Liver (tissue), 9 donors: ENCODE results near the gene ADAM10. TPM values are rescaled to one million over a fixed set of nuclear protein-coding genes. Genes with fewer than 3 reads are reported as not detected.

ENCODE experiments used
- DNase-seq: peaks from one replicate; pipeline ENCODE4 v3.0.0-alpha.2; 2017; ENCODE audit warnings: low spot score
- H3K27ac ChIP-seq, 2 donors: one replicate each; pipeline ENCODE4 v1.7.0; 2013; ENCODE audit warnings: inconsistent platforms in 2 of 2, low read length in 2 of 2, control low read depth in 1 of 2, low read depth in 1 of 2, mild to moderate bottlenecking in 1 of 2
- H3K27me3 ChIP-seq, 4 donors: one replicate each; pipeline versions ENCODE4 v1.6.1 to v1.7.0; 2013; ENCODE audit warnings: low read length in 3 of 4, inconsistent platforms in 1 of 4, mild to moderate bottlenecking in 1 of 4, moderate library complexity in 1 of 4; ENCODE audit not compliant: control insufficient read depth in 4 of 4, insufficient read depth in 4 of 4
- H3K36me3 ChIP-seq, 4 donors: one replicate each; pipeline versions ENCODE4 v1.6.1 to v1.7.0; 2013; ENCODE audit warnings: low read length in 3 of 4, mild to moderate bottlenecking in 3 of 4, low read depth in 1 of 4, moderate library complexity in 1 of 4; ENCODE audit not compliant: control insufficient read depth in 4 of 4, insufficient read depth in 3 of 4
- H3K4me1 ChIP-seq, 4 donors: one replicate each; pipeline versions ENCODE4 v1.6.1 to v1.7.0; 2013; ENCODE audit warnings: low read length in 3 of 4, mild to moderate bottlenecking in 3 of 4, moderate library complexity in 1 of 4; ENCODE audit not compliant: control insufficient read depth in 4 of 4, insufficient read depth in 4 of 4
- H3K4me3 ChIP-seq, 3 donors: one replicate each; pipeline versions ENCODE4 v1.6.1 to v1.7.0; 2013; ENCODE audit warnings: low read length in 3 of 3, control low read depth in 1 of 3, low read depth in 1 of 3, mild to moderate bottlenecking in 1 of 3
- H3K9ac ChIP-seq, 2 donors: one replicate each; pipeline ENCODE4 v1.7.0; 2013; ENCODE audit warnings: low read length in 2 of 2, mild to moderate bottlenecking in 2 of 2, moderate library complexity in 2 of 2, control low read depth in 1 of 2, low read depth in 1 of 2
- H3K9me3 ChIP-seq, 4 donors: one replicate each; pipeline versions ENCODE4 v1.6.1 to v1.7.0; 2013; ENCODE audit warnings: low read length in 3 of 4; ENCODE audit not compliant: control insufficient read depth in 4 of 4
- ATF3 ChIP-seq: IDR thresholded peaks from 2 replicates; pipeline ENCODE4 v1.6.1; 2016; ENCODE audit warnings: antibody characterized with exemption
- EGR1 ChIP-seq, 2 donors: IDR thresholded peaks; 2 replicates each; pipeline ENCODE4 v1.6.1; 2016 to 2018; ENCODE audit warnings: antibody characterized with exemption in 2 of 2, low read depth in 2 of 2
- FOXA2 ChIP-seq: IDR thresholded peaks from 2 replicates; pipeline ENCODE4 v1.6.1; 2016; ENCODE audit warnings: antibody characterized with exemption
- GABPA ChIP-seq, 2 donors: IDR thresholded peaks in 1 of 2; conservative IDR thresholded peaks in 1 of 2; 2 replicates each; pipeline ENCODE4 v1.6.1; 2016; ENCODE audit warnings: antibody characterized with exemption in 2 of 2, mild to moderate bottlenecking in 1 of 2, moderate library complexity in 1 of 2
- HNF4A ChIP-seq, 2 donors: conservative IDR thresholded peaks; 2 replicates each; pipeline ENCODE4 v1.6.1; 2016; ENCODE audit warnings: antibody characterized with exemption in 2 of 2, mild to moderate bottlenecking in 2 of 2
- HNF4G ChIP-seq: IDR thresholded peaks from 2 replicates; pipeline ENCODE4 v1.6.1; 2016; ENCODE audit warnings: antibody characterized with exemption
- JUND ChIP-seq, 2 donors: IDR thresholded peaks; 2 replicates each; pipeline ENCODE4 v1.6.1; 2016; ENCODE audit warnings: antibody characterized with exemption in 2 of 2
- NR2F2 ChIP-seq: IDR thresholded peaks from 2 replicates; pipeline ENCODE4 v1.6.1; 2016; ENCODE audit warnings: antibody characterized with exemption
- RAD21 ChIP-seq, 2 donors: IDR thresholded peaks; 2 replicates each; pipeline ENCODE4 v1.6.1; 2016; ENCODE audit warnings: antibody characterized with exemption in 2 of 2, mild to moderate bottlenecking in 2 of 2
- REST ChIP-seq: IDR thresholded peaks from 2 replicates; pipeline ENCODE4 v1.6.1; 2016; ENCODE audit warnings: antibody characterized with exemption, mild to moderate bottlenecking
- RXRA ChIP-seq, 2 donors: IDR thresholded peaks; 2 replicates each; pipeline ENCODE4 v1.6.1; 2017 to 2018; ENCODE audit warnings: antibody characterized with exemption in 2 of 2, mild to moderate bottlenecking in 1 of 2
- SP1 ChIP-seq: IDR thresholded peaks from 2 replicates; pipeline ENCODE4 v1.6.1; 2018; ENCODE audit warnings: antibody characterized with exemption, mild to moderate bottlenecking
- TAF1 ChIP-seq: conservative IDR thresholded peaks from 2 replicates; pipeline ENCODE4 v1.6.1; 2016; ENCODE audit warnings: antibody characterized with exemption, mild to moderate bottlenecking
- YY1 ChIP-seq: IDR thresholded peaks from 2 replicates; pipeline ENCODE4 v1.6.1; 2016; ENCODE audit warnings: antibody characterized with exemption, mild to moderate bottlenecking
- ZBTB33 ChIP-seq: IDR thresholded peaks from 2 replicates; pipeline ENCODE4 v1.6.1; 2016; ENCODE audit warnings: antibody characterized with exemption
- WGBS: extraction: QIAGEN DNeasy Blood & Tissue Kit; methylation state at CpG from one replicate; pipeline ENCODE4 v1.1.7; 2013; 5-methylcytosine and 5-hydroxymethylcytosine counted together
- polyA plus RNA-seq, 2 donors: library from polyadenylated mRNA; stranded (reverse) in 1 of 2; unstranded in 1 of 2; fragments of 200-250 nt in 1 of 2; fragments of >200 nt in 1 of 2; fragmentation: Nextera tagmentation in 1 of 2; extraction: Ambion mirVana in 1 of 2; gene quantifications; one replicate each; pipeline versions ENCODE4 v1.2.1 to v1.2.3, GENCODE V29; 2013 to 2015
- total RNA-seq, 2 donors: library from RNA; depleted of rRNA; stranded (reverse); fragments of >200 nt; gene quantifications; one replicate each; pipeline ENCODE4 v1.2.3, GENCODE V29; 2014
- TF ChIP-seq, protein P1 (sequence below): IDR thresholded peaks from 2 replicates; pipeline ENCODE4 v1.6.1; 2016; ENCODE audit warnings: antibody characterized with exemption
- donor health status: healthy.
- donor health status: healthy.
- donor health status: healthy.
- donor health status: healthy.
- donor health status: healthy.

Gene ADAM10
- total and polyA plus RNA-seq, 4 donors: 12.6 to 55.6 (median 34.6) TPM

DNA sequence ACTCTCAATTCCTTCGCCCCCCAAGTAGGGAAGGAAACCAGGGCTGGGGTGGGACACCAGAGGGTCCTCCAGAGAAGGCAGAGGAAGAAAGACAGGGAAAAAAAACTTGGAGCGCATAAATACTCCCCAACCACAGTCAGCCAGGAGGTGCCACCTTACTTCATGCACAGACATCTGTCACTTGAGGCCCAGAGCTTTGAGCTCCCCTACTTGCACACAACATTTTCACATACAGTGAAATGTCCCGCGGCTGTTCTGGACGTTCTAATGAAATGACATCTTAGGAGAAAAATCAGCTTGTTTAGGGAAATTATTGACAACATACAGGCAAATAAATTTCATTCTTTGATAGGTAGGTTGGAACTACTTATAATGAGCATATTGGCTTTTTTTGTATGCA is 204.8 kb downstream of the ADAM10 start:
- 96% methylated on average over 5 of the region's 5 CpGs for WGBS
- H3K4me1 ChIP-seq: peaks cover 0 to 12% (median 8%) of the 10 kb centered on the region in 4 donors
- no peak overlapping the region for H3K27ac ChIP-seq
- no peak overlapping the region for H3K4me3 ChIP-seq
- no peak for DNase-seq
- H3K9me3 ChIP-seq: no peaks in the 10 kb centered on the region
- TF ChIP-seq TAF1 (no peak), NR2F2 (no peak), HNF4A (conservative IDR thresholded peaks at IDR 0.05) (no peak), HNF4G (no peak), RAD21 (IDR thresholded peaks at IDR 0.05) (no peak), JUND (IDR thresholded peaks at IDR 0.05) (no peak), RXRA (IDR thresholded peaks at IDR 0.05) (no peak), EGR1 (IDR thresholded peaks at IDR 0.05; ENCODE audit: low read depth in 2 of 2) (no peak), SP1 (no peak), YY1 (no peak)
- TF ChIP-seq, protein P1, sequence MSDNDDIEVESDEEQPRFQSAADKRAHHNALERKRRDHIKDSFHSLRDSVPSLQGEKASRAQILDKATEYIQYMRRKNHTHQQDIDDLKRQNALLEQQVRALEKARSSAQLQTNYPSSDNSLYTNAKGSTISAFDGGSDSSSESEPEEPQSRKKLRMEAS: no peak
- H3K27me3 ChIP-seq: no peaks in the 10 kb centered on the region
- peaks cover 3 to 32% (median 16%) of the 10 kb centered on the region in 4 donors for H3K36me3 ChIP-seq
- no peak overlapping the region for H3K9ac ChIP-seq

DNA sequence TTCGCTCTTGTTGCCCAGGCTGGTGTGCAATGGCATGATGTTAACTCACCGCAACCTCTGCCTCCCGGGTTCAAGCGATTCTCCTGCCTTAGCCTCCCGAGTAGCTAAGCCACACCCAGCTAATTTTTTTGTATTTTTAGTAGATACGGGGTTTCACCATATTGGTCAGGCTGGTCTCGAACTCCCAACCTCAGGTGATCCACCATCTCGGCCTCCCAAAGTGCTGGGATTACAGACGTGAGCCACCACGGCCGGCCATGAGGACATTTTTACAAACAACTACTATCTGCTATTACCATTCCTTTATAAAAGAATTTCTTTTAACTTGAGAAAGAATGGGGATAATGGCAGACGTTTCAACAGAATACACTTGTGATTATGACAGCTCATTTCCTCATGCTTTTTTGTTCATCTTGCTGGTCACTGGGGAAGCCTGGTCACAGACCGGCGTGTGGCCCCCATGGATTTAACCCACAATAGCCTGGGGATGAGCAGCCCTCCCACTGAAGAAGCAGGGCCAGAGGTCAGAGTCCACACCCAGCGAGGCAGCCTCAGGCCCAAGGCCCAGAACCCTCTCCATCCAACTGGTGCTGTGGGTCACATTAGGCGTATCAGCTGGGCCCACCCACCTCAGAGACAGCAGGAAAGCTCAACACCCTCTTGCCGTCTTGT is 205.7 kb downstream of the ADAM10 start:
- 92% methylated on average over 17 of the region's 17 CpGs for WGBS
- Histone ChIP-seq H3K9ac (no peak overlapping the region), H3K36me3 (peaks cover 3 to 28% (median 12%) of the 10 kb centered on the region in 4 donors), H3K4me1 (peaks cover 0 to 12% (median 8%) of the 10 kb centered on the region in 4 donors), H3K27me3 (no peaks in the 10 kb centered on the region), H3K27ac (no peak overlapping the region), H3K4me3 (no peak overlapping the region), H3K9me3 (no peaks in the 10 kb centered on the region)
- DNase-seq: no peak
- TF ChIP-seq HNF4A (conservative IDR thresholded peaks at IDR 0.05) (no peak), ZBTB33 (no peak), RAD21 (IDR thresholded peaks at IDR 0.05) (no peak), JUND (IDR thresholded peaks at IDR 0.05) (no peak), FOXA2 (no peak), RXRA (IDR thresholded peaks at IDR 0.05) (no peak), YY1 (no peak), GABPA (IDR thresholded peaks at IDR 0.05 in 1 of 2, conservative IDR thresholded peaks at IDR 0.05 in 1 of 2) (no peak), ATF3 (no peak), HNF4G (no peak), TAF1 (no peak), SP1 (no peak), REST (no peak)
